MM.1S (cell line): Measurements from ENCODE around the gene SEM1.

Experiments used
- DNase-seq: peaks from one replicate; pipeline ENCODE4 v3.0.0-alpha.2; 2015
- H2AFZ ChIP-seq: fragments of 300-600 bp; sonication (generic); 2 replicates; pipeline ENCODE4 v1.6.0; 2016; ENCODE audit warnings: antibody characterized with exemption, low read length
- H3F3A ChIP-seq: fragments of 300-600 bp; sonication (generic); 2 replicates; pipeline ENCODE4 v1.6.1; 2016; ENCODE audit warnings: mild to moderate bottlenecking, antibody characterized with exemption, low read length, moderate library complexity, mixed read lengths; ENCODE audit not compliant: insufficient read depth
- H3K27ac ChIP-seq: fragments of 300-600 bp; sonication (generic); 2 replicates; pipeline ENCODE4 v1.5.1; 2016; ENCODE audit warnings: mild to moderate bottlenecking, low read length
- H3K27me3 ChIP-seq: fragments of 300-600 bp; sonication (generic); replicated peaks from 2 replicates; pipeline ENCODE4 v1.6.0; 2016; ENCODE audit warnings: low read length; ENCODE audit not compliant: insufficient read depth
- H3K36me3 ChIP-seq: fragments of 300-600 bp; sonication (generic); replicated peaks from 2 replicates; pipeline ENCODE4 v1.6.1; 2016; ENCODE audit warnings: mild to moderate bottlenecking, low read length, mixed read lengths; ENCODE audit not compliant: insufficient read depth
- H3K4me1 ChIP-seq: fragments of 300-600 bp; sonication (generic); 2 replicates; pipeline ENCODE4 v1.6.1; 2016; ENCODE audit warnings: low read length, mixed read lengths
- H3K4me2 ChIP-seq: fragments of 300-600 bp; sonication (generic); 2 replicates; pipeline ENCODE4 v1.6.0; 2016; ENCODE audit warnings: low read depth, low read length
- H3K4me3 ChIP-seq: fragments of 300-600 bp; sonication (generic); 2 replicates; pipeline ENCODE4 v1.5.1; 2016; ENCODE audit warnings: low read length, mixed read lengths
- H3K79me2 ChIP-seq: fragments of 300-600 bp; sonication (generic); 2 replicates; pipeline ENCODE4 v1.6.1; 2016; ENCODE audit warnings: mixed run types, low read length, mixed read lengths
- H3K9ac ChIP-seq: fragments of 300-600 bp; sonication (generic); 2 replicates; pipeline ENCODE4 v1.6.1; 2016; ENCODE audit warnings: low read length, mixed read lengths
- H3K9me2 ChIP-seq: fragments of 300-600 bp; sonication (generic); replicated peaks from 2 replicates; pipeline ENCODE4 v1.6.1; 2016; ENCODE audit warnings: mild to moderate bottlenecking, low read length, mixed read lengths; ENCODE audit not compliant: insufficient read depth
- H3K9me3 ChIP-seq: fragments of 300-600 bp; sonication (generic); replicated peaks from 2 replicates; pipeline ENCODE4 v1.6.1; 2016; ENCODE audit warnings: mild to moderate bottlenecking, low read length, mixed read lengths; ENCODE audit not compliant: insufficient read depth
- H4K20me1 ChIP-seq: fragments of 300-600 bp; sonication (generic); 2 replicates; pipeline ENCODE4 v1.6.1; 2016; ENCODE audit warnings: mild to moderate bottlenecking, low read length, moderate library complexity, mixed read lengths; ENCODE audit not compliant: insufficient read depth
- CTCF ChIP-seq: fragments of 300-600 bp; sonication (generic); IDR thresholded peaks from 2 replicates; pipeline ENCODE4 v1.5.1; 2016; ENCODE audit warnings: antibody characterized with exemption, low read length, mixed read lengths
- EZH2 ChIP-seq: fragments of 300-600 bp; sonication (generic); optimal IDR thresholded peaks from 2 replicates; pipeline ENCODE3; 2017; ENCODE audit warnings: low read depth, mild to moderate bottlenecking, antibody characterized with exemption, low read length, mixed read lengths
- EZH2phosphoT487 ChIP-seq: fragments of 300-600 bp; sonication (generic); IDR thresholded peaks from 2 replicates; pipeline ENCODE4 v1.6.1; 2018; ENCODE audit warnings: antibody characterized with exemption, low read length

Gene SEM1

GRCh38 chr7:96667026-96667425, 42.6 kb downstream of the SEM1 start:
- peaks cover 14% of the 10 kb centered on the region for H3K4me1 ChIP-seq
- H3F3A ChIP-seq = no peaks in the 10 kb centered on the region
- no peaks in the 10 kb centered on the region for H3K9me2 ChIP-seq
- H3K9me3 ChIP-seq = no peaks in the 10 kb centered on the region
- DNase-seq = no peak
- H3K4me2 ChIP-seq = no peak overlapping the region
- H3K79me2 ChIP-seq = no peaks in the 10 kb centered on the region
- no peaks in the 10 kb centered on the region for H3K27me3 ChIP-seq
- no peak overlapping the region for H3K4me3 ChIP-seq
- no peak overlapping the region for H2AFZ ChIP-seq
- TF ChIP-seq EZH2phosphoT487 = no peak
- no peak for TF ChIP-seq EZH2
- TF ChIP-seq CTCF = no peak
- H3K9ac ChIP-seq = no peak overlapping the region
- no peaks in the 10 kb centered on the region for H3K36me3 ChIP-seq
- H3K27ac ChIP-seq = no peak overlapping the region
- H4K20me1 ChIP-seq = no peaks in the 10 kb centered on the region

- Histone ChIP-seq H2AFZ (no peak overlapping the region), H3K9me3 (no peaks in the 10 kb centered on the region), H3K27me3 (no peaks in the 10 kb centered on the region), H3K4me3 (no peak overlapping the region), H3K36me3 (no peaks in the 10 kb centered on the region), H3K4me2 (no peak overlapping the region), H3K4me1 (peaks cover 14% of the 10 kb centered on the region), H4K20me1 (no peaks in the 10 kb centered on the region), H3K79me2 (no peaks in the 10 kb centered on the region), H3F3A (no peaks in the 10 kb centered on the region), H3K9me2 (no peaks in the 10 kb centered on the region), H3K9ac (no peak overlapping the region), H3K27ac (no peak overlapping the region)
- no peak for DNase-seq
- no peak for TF ChIP-seq CTCF
- TF ChIP-seq EZH2phosphoT487 = no peak
- TF ChIP-seq EZH2 = no peak
These were observed 44.0 kb downstream of the SEM1 start for GRCh38 chr7:96665689-96666088.

- Histone ChIP-seq H3K36me3 (no peaks in the 10 kb centered on the region), H3K79me2 (no peaks in the 10 kb centered on the region), H4K20me1 (no peaks in the 10 kb centered on the region), H3K4me3 (no peak overlapping the region), H3K4me2 (no peak overlapping the region), H2AFZ (no peak overlapping the region), H3F3A (no peaks in the 10 kb centered on the region), H3K9me2 (no peaks in the 10 kb centered on the region), H3K4me1 (peaks cover 14% of the 10 kb centered on the region), H3K9ac (no peak overlapping the region), H3K27ac (no peak overlapping the region), H3K9me3 (no peaks in the 10 kb centered on the region), H3K27me3 (no peaks in the 10 kb centered on the region)
- no peak for TF ChIP-seq CTCF
- TF ChIP-seq EZH2phosphoT487 = no peak
- no peak for TF ChIP-seq EZH2
- DNase-seq = no peak
These were observed 44.9 kb downstream of the SEM1 start for GRCh38 chr7:96664793-96665192.
